NB4 (cell line): ENCODE data around the gene GRID1.

ENCODE experiments used
- CTCF ChIP-seq: IDR thresholded peaks from one replicate; pipeline ENCODE4 v1.5.1; 2012; ENCODE audit warnings: low read depth, low read length
- POLR2A ChIP-seq: IDR thresholded peaks from 2 replicates; pipeline ENCODE4 v1.6.1; 2011; ENCODE audit warnings: mild to moderate bottlenecking; ENCODE audit not compliant: insufficient read length; ENCODE audit errors: extremely low read depth

GRCh38 chr10:85655411-85655810, 711.2 kb downstream of the GRID1 start:
- TF ChIP-seq CTCF: no peak
- TF ChIP-seq POLR2A: no peak
